DOHH2 (cell line): ENCODE data around the gene POPDC2.

Experiments used
- H3F3A ChIP-seq: fragments of 200-600 bp; sonication (generic), shearing (Covaris generic); 2 replicates; pipeline ENCODE4 v1.6.0; 2016; ENCODE audit warnings: antibody characterized with exemption, mild to moderate bottlenecking; ENCODE audit not compliant: control insufficient read depth, insufficient read depth
- H3K27ac ChIP-seq: fragments of 200-600 bp; sonication (generic); 2 replicates; pipeline ENCODE4 v1.5.1; 2014; ENCODE audit warnings: low read depth, mild to moderate bottlenecking, low read length, moderate library complexity
- H3K27me3 ChIP-seq: fragments of 200-600 bp; sonication (generic); 2 replicates; pipeline ENCODE4 v1.6.1; 2014; ENCODE audit warnings: mild to moderate bottlenecking, low read length, mixed read lengths; ENCODE audit not compliant: control insufficient read depth
- H3K36me3 ChIP-seq: fragments of 200-600 bp; sonication (generic); 2 replicates; pipeline ENCODE4 v1.6.1; 2014; ENCODE audit warnings: mild to moderate bottlenecking, low read length, moderate library complexity, mixed read lengths; ENCODE audit not compliant: control insufficient read depth
- H3K4me1 ChIP-seq: fragments of 200-600 bp; sonication (generic); 2 replicates; pipeline ENCODE4 v1.6.1; 2014; ENCODE audit warnings: mild to moderate bottlenecking, low read length, mixed read lengths; ENCODE audit not compliant: control insufficient read depth
- H3K4me2 ChIP-seq: fragments of 200-600 bp; sonication (generic); 2 replicates; pipeline ENCODE4 v1.6.0; 2014; ENCODE audit warnings: mild to moderate bottlenecking, low read length, moderate library complexity
- H3K4me3 ChIP-seq: fragments of 200-600 bp; sonication (generic); 2 replicates; pipeline ENCODE4 v1.5.1; 2014; ENCODE audit warnings: mild to moderate bottlenecking, low read length, mixed read lengths
- H3K79me2 ChIP-seq: fragments of 200-600 bp; sonication (generic); 2 replicates; pipeline ENCODE4 v1.6.1; 2014; ENCODE audit warnings: mild to moderate bottlenecking, low read length, mixed read lengths; ENCODE audit not compliant: control insufficient read depth
- H3K9me2 ChIP-seq: fragments of 200-600 bp; sonication (generic); replicated peaks from 2 replicates; pipeline ENCODE4 v1.6.1; 2014; ENCODE audit warnings: mild to moderate bottlenecking, low read length, mixed read lengths; ENCODE audit not compliant: control insufficient read depth
- H3K9me3 ChIP-seq: fragments of 200-600 bp; sonication (generic); 2 replicates; pipeline ENCODE4 v1.6.1; 2014; ENCODE audit warnings: antibody characterized with exemption, low read length, mixed read lengths; ENCODE audit not compliant: control insufficient read depth, insufficient read depth
- H4K20me1 ChIP-seq: fragments of 200-600 bp; sonication (generic); 2 replicates; pipeline ENCODE4 v1.6.0; 2014; ENCODE audit warnings: low read depth, mild to moderate bottlenecking, antibody characterized with exemption, low read length, moderate library complexity; ENCODE audit not compliant: control insufficient read depth, insufficient read depth
- EZH2phosphoT487 ChIP-seq: fragments of 200-600 bp; sonication (generic); IDR thresholded peaks from 2 replicates; pipeline ENCODE4 v1.6.1; 2017; ENCODE audit warnings: borderline replicate concordance, mild to moderate bottlenecking, antibody characterized with exemption, low read length, moderate library complexity, mixed read lengths
- TF ChIP-seq, protein P1 (sequence below): fragments of 200-600 bp; sonication (generic); IDR thresholded peaks from one replicate; pipeline ENCODE4 v1.5.1; 2014; ENCODE audit warnings: antibody characterized with exemption, mild to moderate bottlenecking, low read depth, low read length; ENCODE audit not compliant: poor library complexity, severe bottlenecking

Gene POPDC2

DNA sequence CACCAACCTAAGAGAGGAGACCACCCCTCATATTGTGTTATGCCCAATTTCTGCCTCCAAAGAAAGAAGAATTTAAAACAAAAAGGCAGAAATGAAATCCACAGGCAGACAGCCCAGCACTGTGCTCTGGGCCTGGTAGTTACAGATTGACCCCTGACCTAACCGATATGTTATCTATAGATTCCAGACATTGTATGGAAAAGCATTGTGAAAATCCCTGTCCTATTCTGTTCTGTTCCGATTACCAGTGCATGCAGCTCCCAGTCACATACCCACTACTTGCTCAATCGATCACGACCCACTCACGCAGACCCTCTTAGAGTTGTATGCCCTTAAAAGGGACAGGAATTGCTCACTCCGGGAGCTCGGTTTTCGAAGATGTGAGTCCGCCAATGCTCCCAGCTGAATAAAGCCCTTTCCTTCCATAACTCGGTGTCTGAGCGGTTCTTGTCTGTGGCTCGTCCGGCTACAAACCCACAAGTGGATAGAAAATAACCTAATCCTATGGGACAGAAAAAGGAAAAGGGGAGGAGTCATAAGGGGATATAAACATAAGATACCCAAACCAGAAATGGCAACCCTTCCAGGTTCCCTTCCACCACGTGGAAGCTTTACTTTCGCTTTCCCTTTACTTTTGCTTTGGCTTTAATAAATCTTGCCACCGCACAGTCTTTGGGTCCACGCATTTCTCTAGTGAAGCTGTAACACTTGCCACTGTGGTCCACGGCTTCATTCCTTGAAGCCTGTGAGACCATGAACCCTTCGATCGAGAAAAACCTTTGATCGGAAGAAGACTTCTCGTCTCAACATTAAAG lies 40.7 kb upstream of the POPDC2 start:
- no peaks in the 10 kb centered on the region for H3K9me3 ChIP-seq
- no peaks in the 10 kb centered on the region for H3K36me3 ChIP-seq
- H3K4me2 ChIP-seq, result no peak overlapping the region
- no peaks in the 10 kb centered on the region for H3K79me2 ChIP-seq
- H3K27ac ChIP-seq, result no peak overlapping the region
- no peaks in the 10 kb centered on the region for H3K9me2 ChIP-seq
- no peaks in the 10 kb centered on the region for H3F3A ChIP-seq
- H3K4me3 ChIP-seq, result no peak overlapping the region
- TF ChIP-seq, protein P1, sequence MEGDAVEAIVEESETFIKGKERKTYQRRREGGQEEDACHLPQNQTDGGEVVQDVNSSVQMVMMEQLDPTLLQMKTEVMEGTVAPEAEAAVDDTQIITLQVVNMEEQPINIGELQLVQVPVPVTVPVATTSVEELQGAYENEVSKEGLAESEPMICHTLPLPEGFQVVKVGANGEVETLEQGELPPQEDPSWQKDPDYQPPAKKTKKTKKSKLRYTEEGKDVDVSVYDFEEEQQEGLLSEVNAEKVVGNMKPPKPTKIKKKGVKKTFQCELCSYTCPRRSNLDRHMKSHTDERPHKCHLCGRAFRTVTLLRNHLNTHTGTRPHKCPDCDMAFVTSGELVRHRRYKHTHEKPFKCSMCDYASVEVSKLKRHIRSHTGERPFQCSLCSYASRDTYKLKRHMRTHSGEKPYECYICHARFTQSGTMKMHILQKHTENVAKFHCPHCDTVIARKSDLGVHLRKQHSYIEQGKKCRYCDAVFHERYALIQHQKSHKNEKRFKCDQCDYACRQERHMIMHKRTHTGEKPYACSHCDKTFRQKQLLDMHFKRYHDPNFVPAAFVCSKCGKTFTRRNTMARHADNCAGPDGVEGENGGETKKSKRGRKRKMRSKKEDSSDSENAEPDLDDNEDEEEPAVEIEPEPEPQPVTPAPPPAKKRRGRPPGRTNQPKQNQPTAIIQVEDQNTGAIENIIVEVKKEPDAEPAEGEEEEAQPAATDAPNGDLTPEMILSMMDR, result no peak
- TF ChIP-seq EZH2phosphoT487, result no peak
- H3K27me3 ChIP-seq, result peaks cover 6% of the 10 kb centered on the region; the same call in 1 of the 2 replicates
- H4K20me1 ChIP-seq, result no peaks in the 10 kb centered on the region
- peaks cover 13% of the 10 kb centered on the region; the same call in 1 of the 2 replicates for H3K4me1 ChIP-seq

DNA sequence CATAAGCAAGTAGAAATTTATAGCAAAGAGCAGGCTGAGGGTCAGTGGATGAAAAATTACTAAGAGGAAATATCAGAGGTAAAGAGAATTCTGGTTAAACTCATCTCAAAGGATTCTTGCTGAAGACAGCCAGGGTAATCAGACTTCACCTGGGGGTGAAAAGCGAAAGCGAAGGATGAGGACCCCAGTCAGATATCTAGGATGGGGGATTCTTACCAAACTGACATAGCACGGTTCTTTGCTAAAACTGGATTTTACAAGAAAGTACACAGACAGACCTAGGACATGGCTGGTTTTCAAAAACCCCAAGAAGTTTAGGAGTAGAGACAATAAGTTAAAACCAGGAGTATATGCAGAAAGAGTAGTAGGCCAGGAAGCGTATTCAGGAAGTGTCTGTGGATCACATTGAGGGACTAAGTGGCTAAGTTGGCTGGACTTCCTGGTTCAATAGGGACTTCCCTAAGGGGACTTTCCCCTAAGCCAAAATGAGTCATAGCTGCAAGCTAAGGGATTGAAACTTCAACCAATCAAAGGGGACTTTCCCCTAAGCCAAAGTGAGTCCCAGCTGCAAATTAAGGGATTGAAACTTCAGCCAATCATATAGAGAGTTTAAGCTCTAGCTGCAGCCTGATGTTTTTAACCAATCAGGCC lies 40.0 kb upstream of the POPDC2 start:
- Histone ChIP-seq H3K9me2 (no peaks in the 10 kb centered on the region), H3K4me2 (no peak overlapping the region)

DNA sequence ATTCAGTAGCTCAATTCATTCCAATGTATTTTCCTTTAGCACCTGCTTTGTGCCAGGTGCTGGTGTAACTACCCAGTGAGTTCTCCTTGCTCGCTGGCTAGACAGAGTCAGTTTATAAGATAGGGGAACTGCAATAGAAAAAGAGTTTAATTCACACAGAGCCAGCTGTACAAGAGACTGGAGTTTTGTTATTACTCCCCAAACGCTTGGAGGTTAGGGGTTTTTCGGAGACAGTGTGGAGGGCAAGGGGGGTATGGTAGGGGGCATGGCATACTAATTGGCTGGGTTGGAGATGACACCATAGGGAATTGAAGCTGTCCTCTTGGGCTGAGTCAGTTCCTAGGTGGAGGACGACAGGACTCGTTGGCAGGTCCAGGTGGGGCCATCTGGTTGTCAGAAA lies 37.0 kb upstream of the POPDC2 start:
- H4K20me1 ChIP-seq, result no peaks in the 10 kb centered on the region
- no peaks in the 10 kb centered on the region for H3K9me3 ChIP-seq
- no peak overlapping the region for H3K27ac ChIP-seq
- no peaks in the 10 kb centered on the region for H3K9me2 ChIP-seq
- no peak for TF ChIP-seq EZH2phosphoT487
- TF ChIP-seq, protein P1, result no peak
- no peak overlapping the region for H3K4me3 ChIP-seq
- peaks cover 7% of the 10 kb centered on the region; the same call in 1 of the 2 replicates for H3K4me1 ChIP-seq
- no peaks in the 10 kb centered on the region for H3K79me2 ChIP-seq
- H3K36me3 ChIP-seq, result no peaks in the 10 kb centered on the region
- H3F3A ChIP-seq, result no peaks in the 10 kb centered on the region
- H3K4me2 ChIP-seq, result no peak overlapping the region
- no peaks in the 10 kb centered on the region for H3K27me3 ChIP-seq

More for the DNA sequence above, 40.0 kb upstream of the POPDC2 start:
- peaks cover 6% of the 10 kb centered on the region; the same call in 1 of the 2 replicates for H3K27me3 ChIP-seq
- no peak overlapping the region for H3K4me3 ChIP-seq
- no peaks in the 10 kb centered on the region for H3F3A ChIP-seq
- TF ChIP-seq, protein P1, result no peak
- no peak for TF ChIP-seq EZH2phosphoT487
- H3K27ac ChIP-seq, result no peak overlapping the region
- H4K20me1 ChIP-seq, result no peaks in the 10 kb centered on the region
- H3K79me2 ChIP-seq, result no peaks in the 10 kb centered on the region
- peaks cover 13% of the 10 kb centered on the region; the same call in 1 of the 2 replicates for H3K4me1 ChIP-seq
- H3K9me3 ChIP-seq, result no peaks in the 10 kb centered on the region
- H3K36me3 ChIP-seq, result no peaks in the 10 kb centered on the region
